Activated B cell treated with CpG ODN at 0.5 μM for 24 hours (primary cell): ENCODE results near the gene TM4SF20. TPM values are rescaled to one million over a fixed set of nuclear protein-coding genes. Genes with fewer than 3 reads are reported as not detected.

ENCODE experiments used
- ATAC-seq: fragments of 200-7000 bp; cut with Tn5 transposase; one replicate; pipeline ENCODE4 v1.10.0; 2021; ENCODE audit warnings: low read depth, mild to moderate bottlenecking, moderate library complexity
- CTCF ChIA-PET: fragments of 350-600 bp; sonication (Branson Sonifier 250); formaldehyde crosslinking; loops from one replicate; lab custom pipeline; 2021; ENCODE audit warnings: antibody characterized with exemption; lab: Charles Lee
- POLR2A ChIA-PET: fragments of 350-600 bp; sonication (Branson Sonifier 250); formaldehyde crosslinking; loops from one replicate; lab custom pipeline; 2021; ENCODE audit warnings: antibody characterized with exemption; lab: Charles Lee
- DNase-seq: peaks from one replicate; pipeline ENCODE4 v3.0.0; 2022
- H3K27ac Mint-ChIP-seq: one replicate; pipeline ENCODE4 v1.8.0; 2020; ENCODE audit warnings: mixed read lengths
- H3K27me3 Mint-ChIP-seq: one replicate; pipeline ENCODE4 v1.8.0; 2021; ENCODE audit warnings: mixed read lengths
- H3K36me3 Mint-ChIP-seq: one replicate; pipeline ENCODE4 v1.8.0; 2021; ENCODE audit warnings: low read depth, mixed read lengths
- H3K4me1 Mint-ChIP-seq: one replicate; pipeline ENCODE4 v1.8.0; 2021; ENCODE audit warnings: mixed read lengths
- H3K4me3 Mint-ChIP-seq: one replicate; pipeline ENCODE4 v1.8.0; 2020; ENCODE audit warnings: mild to moderate bottlenecking, mixed read lengths
- H3K9me3 Mint-ChIP-seq: one replicate; pipeline ENCODE4 v1.8.0; 2020; ENCODE audit warnings: mixed read lengths
- intact Hi-C: fragments of 100-400 bp; cut with micrococcal nuclease; formaldehyde crosslinking; loops from one replicate; pipeline ENCODE4 v1.15.1; 2024
- total RNA-seq: library from RNA; stranded (reverse); gene quantifications from 2 replicates; pipeline ENCODE4 v1.2.3, GENCODE V29; 2022
- TF ChIP-seq, protein P1 (sequence below): fragments of 200-600 bp; IDR thresholded peaks from one replicate; pipeline ENCODE4 v1.8.0; 2022; ENCODE audit warnings: antibody characterized with exemption, mild to moderate bottlenecking

TM4SF20 gene
- total RNA-seq, 1 donor from 2014 or later, result not detected

DNA sequence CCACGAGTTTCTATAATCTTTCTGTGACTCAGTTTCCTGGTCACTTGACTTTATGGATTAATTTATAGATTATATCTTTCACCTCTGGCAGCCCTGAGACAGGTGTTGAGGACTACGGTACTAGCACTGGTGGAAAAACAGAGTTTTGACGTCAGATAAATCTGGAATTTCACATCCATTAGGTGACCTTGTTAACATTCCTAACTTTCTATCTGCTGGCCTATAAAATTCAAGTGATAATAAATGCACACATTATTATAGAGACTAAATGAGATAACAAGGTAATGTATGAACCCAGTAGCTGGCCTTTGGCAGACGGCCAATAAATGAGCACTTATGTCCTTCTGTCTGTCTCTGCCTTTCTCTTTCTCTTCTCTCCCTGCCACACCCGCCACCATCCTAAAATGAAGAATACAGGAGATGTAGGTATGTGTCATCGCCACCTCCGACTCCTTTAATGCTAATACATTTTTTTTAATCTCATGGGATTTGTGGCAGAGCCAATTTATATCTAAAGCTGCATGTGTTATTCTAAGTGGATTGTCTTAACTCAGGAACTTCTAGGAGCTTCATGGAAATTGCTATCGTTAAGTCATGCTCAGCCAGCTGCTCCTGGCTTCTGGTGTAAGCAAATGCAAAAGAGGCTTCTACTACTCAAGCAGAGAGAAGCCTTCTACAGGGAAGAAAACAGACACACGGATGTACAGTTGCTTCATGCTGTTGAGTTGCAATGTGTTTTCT is 2.3 kb downstream of the TM4SF20 start:
- no peak for ATAC-seq
- Mint-ChIP-seq H3K36me3 (no peaks in the 10 kb centered on the region), H3K9me3 (no peaks in the 10 kb centered on the region), H3K4me1 (peaks cover 7% of the 10 kb centered on the region), H3K27me3 (peaks cover 3% of the 10 kb centered on the region), H3K27ac (no peak overlapping the region), H3K4me3 (no peak overlapping the region)
- ChIA-PET CTCF (no interaction called here), POLR2A (interaction anchor here (0.9 kb wide), 1 partner anchor 23 kb away, joined by 3 read pairs; no protein-coding TSS in a partner anchor)
- intact Hi-C loops, result no loop called here
- TF ChIP-seq, protein P1, sequence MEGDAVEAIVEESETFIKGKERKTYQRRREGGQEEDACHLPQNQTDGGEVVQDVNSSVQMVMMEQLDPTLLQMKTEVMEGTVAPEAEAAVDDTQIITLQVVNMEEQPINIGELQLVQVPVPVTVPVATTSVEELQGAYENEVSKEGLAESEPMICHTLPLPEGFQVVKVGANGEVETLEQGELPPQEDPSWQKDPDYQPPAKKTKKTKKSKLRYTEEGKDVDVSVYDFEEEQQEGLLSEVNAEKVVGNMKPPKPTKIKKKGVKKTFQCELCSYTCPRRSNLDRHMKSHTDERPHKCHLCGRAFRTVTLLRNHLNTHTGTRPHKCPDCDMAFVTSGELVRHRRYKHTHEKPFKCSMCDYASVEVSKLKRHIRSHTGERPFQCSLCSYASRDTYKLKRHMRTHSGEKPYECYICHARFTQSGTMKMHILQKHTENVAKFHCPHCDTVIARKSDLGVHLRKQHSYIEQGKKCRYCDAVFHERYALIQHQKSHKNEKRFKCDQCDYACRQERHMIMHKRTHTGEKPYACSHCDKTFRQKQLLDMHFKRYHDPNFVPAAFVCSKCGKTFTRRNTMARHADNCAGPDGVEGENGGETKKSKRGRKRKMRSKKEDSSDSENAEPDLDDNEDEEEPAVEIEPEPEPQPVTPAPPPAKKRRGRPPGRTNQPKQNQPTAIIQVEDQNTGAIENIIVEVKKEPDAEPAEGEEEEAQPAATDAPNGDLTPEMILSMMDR, result no peak
- no peak for DNase-seq

- Mint-ChIP-seq H3K4me1 (peaks cover 7% of the 10 kb centered on the region), H3K4me3 (no peak overlapping the region), H3K36me3 (no peaks in the 10 kb centered on the region), H3K27me3 (peaks cover 3% of the 10 kb centered on the region), H3K27ac (no peak overlapping the region), H3K9me3 (no peaks in the 10 kb centered on the region)
- TF ChIP-seq, protein P1, result no peak
- POLR2A ChIA-PET, result no interaction called here
- no peak for ATAC-seq
- CTCF ChIA-PET, result no interaction called here
- intact Hi-C loops, result no loop called here
- no peak for DNase-seq
Observed at GRCh38 chr2:227374158-227374557, 4.9 kb downstream of the TM4SF20 start.

GRCh38 chr2:227373389-227373788 is 5.7 kb downstream of the TM4SF20 start:
- POLR2A ChIA-PET, result no interaction called here
- TF ChIP-seq, protein P1, result no peak
- intact Hi-C loops, result no loop called here
- CTCF ChIA-PET, result no interaction called here
- Mint-ChIP-seq H3K4me3 (no peak overlapping the region), H3K4me1 (peaks cover 7% of the 10 kb centered on the region), H3K27ac (no peak overlapping the region), H3K9me3 (no peaks in the 10 kb centered on the region), H3K36me3 (no peaks in the 10 kb centered on the region), H3K27me3 (peaks cover 3% of the 10 kb centered on the region)
- DNase-seq, result no peak
- no peak for ATAC-seq

DNA sequence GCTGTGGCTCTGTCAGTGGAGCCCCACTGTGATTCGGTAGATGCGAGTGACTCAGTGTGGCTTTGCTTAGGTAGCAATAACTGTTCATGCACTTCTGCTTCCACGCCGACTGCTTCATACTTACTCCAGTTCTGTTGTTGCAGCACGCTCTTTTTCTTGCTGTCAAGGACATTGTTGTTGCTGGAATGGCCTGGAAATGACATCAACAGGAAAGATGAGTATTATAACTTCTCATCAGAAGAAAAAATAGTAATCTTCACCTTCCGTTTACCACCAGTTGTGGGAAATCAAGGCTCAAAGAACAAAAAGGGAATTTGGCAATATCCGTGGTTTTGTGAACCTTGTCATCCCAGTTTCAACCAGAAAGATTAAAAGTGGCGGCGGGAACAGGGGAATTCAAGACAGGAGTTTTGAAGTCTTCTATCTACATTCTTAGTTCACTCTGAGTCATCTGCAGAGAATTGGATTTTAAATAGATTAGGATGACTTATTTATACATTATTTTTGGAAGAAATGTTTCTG is 8.3 kb downstream of the TM4SF20 start:
- CTCF ChIA-PET, result no interaction called here
- Mint-ChIP-seq H3K4me1 (peaks cover 4% of the 10 kb centered on the region), H3K9me3 (no peaks in the 10 kb centered on the region), H3K36me3 (no peaks in the 10 kb centered on the region), H3K27ac (no peak overlapping the region), H3K27me3 (no peaks in the 10 kb centered on the region), H3K4me3 (no peak overlapping the region)
- intact Hi-C loops, result no loop called here
- TF ChIP-seq, protein P1, result no peak
- DNase-seq (no peak), ATAC-seq (no peak)
- POLR2A ChIA-PET, result no interaction called here

DNA sequence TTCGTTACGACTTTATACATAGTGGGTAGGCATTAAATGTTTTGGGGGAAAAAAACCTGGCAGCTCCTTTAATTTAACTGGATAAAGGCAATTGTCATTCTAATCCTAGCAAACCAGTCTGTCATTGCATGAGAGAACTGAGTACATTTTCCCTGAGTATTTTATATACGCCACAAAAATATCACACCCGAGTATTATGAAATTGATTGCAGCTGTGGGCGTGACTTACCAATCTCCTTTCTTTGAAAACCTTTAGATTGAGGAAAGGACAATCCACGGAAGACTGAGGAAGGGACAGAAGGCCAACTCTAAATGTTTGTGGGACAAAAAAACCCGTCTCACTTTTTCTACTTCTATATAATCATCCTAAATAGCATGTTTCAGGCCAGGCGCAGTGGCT is 9.0 kb downstream of the TM4SF20 start:
- Mint-ChIP-seq H3K27ac (no peak overlapping the region), H3K27me3 (no peaks in the 10 kb centered on the region), H3K4me3 (no peak overlapping the region), H3K9me3 (no peaks in the 10 kb centered on the region), H3K4me1 (peaks cover under 1% of the 10 kb centered on the region), H3K36me3 (no peaks in the 10 kb centered on the region)
- ChIA-PET POLR2A (no interaction called here), CTCF (interaction anchor here (1.4 kb wide), 1 partner anchor 396 kb away, joined by 3 read pairs; no protein-coding TSS in a partner anchor)
- TF ChIP-seq, protein P1, result no peak
- intact Hi-C loops, result no loop called here
- no peak for DNase-seq
- no peak for ATAC-seq
